A549 (cell line): ENCODE results near the gene POLR3H. TPM values are rescaled to one million over a fixed set of nuclear protein-coding genes. Genes with fewer than 3 reads are reported as not detected.

Experiments
- ATAC-seq, 2 experiments: fragments of 200-7000 bp in 1 of 2; fragments of >200 bp in 1 of 2; cut with Nextera tagmentation in 1 of 2; cut with Tn5 transposase in 1 of 2; 3 replicates each; pipeline versions ENCODE4 v1.8.0 to v1.9.1; 2018 to 2020; ENCODE audit warnings: mild to moderate bottlenecking in 1 of 2, moderate library complexity in 1 of 2
- CTCF ChIA-PET: fragments of 300-600 bp; sonication (Branson Sonifier 250); formaldehyde crosslinking; extraction: SDS; loops from one replicate; lab custom pipeline; 2021; ENCODE audit warnings: antibody characterized with exemption, inconsistent platforms; lab: Yijun Ruan, JAX
- POLR2A ChIA-PET: fragments of 350-600 bp; formaldehyde crosslinking; extraction: SDS; loops from one replicate; lab custom pipeline; 2021; ENCODE audit warnings: antibody characterized with exemption, inconsistent platforms; lab: Yijun Ruan, JAX
- DNase-seq, 2 experiments: peaks; one replicate each; pipeline versions ENCODE4 v3.0.0 to v3.0.0-alpha.2; 2011 to 2016; ENCODE audit warnings: low read depth in 1 of 2, low spot score in 1 of 2
- FAIRE-seq: peaks from 2 replicates; lab custom pipeline; 2011; peaks lifted over from hg19 to GRCh38; lab: Jason Lieb, UNC
- H3K27ac ChIP-seq, 2 experiments: fragments of >200 bp; sonication (Bioruptor Twin); formaldehyde crosslinking; 3 replicates each; pipeline ENCODE4 v1.5.1; 2016 to 2017
- H3K4me1 ChIP-seq: fragments of >200 bp; sonication (Bioruptor Twin); formaldehyde crosslinking; 3 replicates; pipeline ENCODE4 v1.6.1; 2016
- H3K4me2 ChIP-seq: fragments of >200 bp; sonication (Bioruptor Twin); formaldehyde crosslinking; 3 replicates; pipeline ENCODE4 v1.6.1; 2016
- H3K4me3 ChIP-seq: fragments of >200 bp; sonication (Bioruptor Twin); formaldehyde crosslinking; 3 replicates; pipeline ENCODE4 v1.5.1; 2016
- H3K9me3 ChIP-seq: fragments of >200 bp; sonication (Bioruptor Twin); formaldehyde crosslinking; 3 replicates; pipeline ENCODE4 v1.6.1; 2016
- E2F6 ChIP-seq: IDR thresholded peaks from 2 replicates; pipeline ENCODE4 v1.6.1; 2012; ENCODE audit warnings: low read depth, borderline replicate concordance
- EHF ChIP-seq: fragments of 250-450 bp; sonication (Bioruptor Pico); IDR thresholded peaks from 2 replicates; pipeline ENCODE4 v1.5.0; 2020; ENCODE audit warnings: mild to moderate bottlenecking
- EHMT2 ChIP-seq: fragments of 200-600 bp; sonication (generic); IDR thresholded peaks from 2 replicates; pipeline ENCODE4 v1.6.1; 2016; ENCODE audit warnings: antibody characterized with exemption, low read depth, mild to moderate bottlenecking, moderate library complexity
- EP300 ChIP-seq, 2 experiments: fragments of >200 bp; sonication (Bioruptor Twin); formaldehyde crosslinking; IDR thresholded peaks; 2 replicates in 1 of 2; 3 replicates in 1 of 2; pipeline ENCODE4 v1.6.1; 2016 to 2017
- FOXS1 ChIP-seq: fragments of 250-450 bp; sonication (Bioruptor Pico); IDR thresholded peaks from 2 replicates; pipeline ENCODE4 v1.5.0; 2020; ENCODE audit warnings: mild to moderate bottlenecking, moderate library complexity
- GATA3 ChIP-seq: IDR thresholded peaks from 2 replicates; pipeline ENCODE4 v1.6.1; 2012; ENCODE audit warnings: borderline replicate concordance
- HES2 ChIP-seq: fragments of >200 bp; sonication (Bioruptor Twin); formaldehyde crosslinking; IDR thresholded peaks from 2 replicates; pipeline ENCODE4 v1.6.1; 2016
- HOXA7 ChIP-seq: fragments of 250-450 bp; sonication (Bioruptor Pico); IDR thresholded peaks from 2 replicates; pipeline ENCODE4 v1.5.0; 2020; ENCODE audit warnings: mild to moderate bottlenecking, moderate library complexity
- HOXB5 ChIP-seq: fragments of 250-450 bp; sonication (Bioruptor Pico); IDR thresholded peaks from 2 replicates; pipeline ENCODE4 v1.5.0; 2020; ENCODE audit warnings: mild to moderate bottlenecking, moderate library complexity
- JUN ChIP-seq, 2 experiments: fragments of >200 bp; sonication (Bioruptor Twin); formaldehyde crosslinking; IDR thresholded peaks; 2 replicates in 1 of 2; 3 replicates in 1 of 2; pipeline ENCODE4 v1.6.1; 2016 to 2017
- JUNB ChIP-seq: fragments of >200 bp; sonication (Bioruptor Twin); formaldehyde crosslinking; IDR thresholded peaks from 2 replicates; pipeline ENCODE4 v1.6.1; 2016
- KDM5A ChIP-seq: fragments of 200-600 bp; sonication (generic); IDR thresholded peaks from 2 replicates; pipeline ENCODE4 v1.6.1; 2016; ENCODE audit warnings: antibody characterized with exemption, mild to moderate bottlenecking
- NFE2L2 ChIP-seq: fragments of 150-350 bp; conservative IDR thresholded peaks from 2 replicates; pipeline ENCODE4 v1.6.1; 2014; ENCODE audit warnings: low read length
- NPAS2 ChIP-seq: fragments of 250-450 bp; sonication (Bioruptor Pico); IDR thresholded peaks from 2 replicates; pipeline ENCODE4 v1.8.0; 2022; ENCODE audit warnings: mild to moderate bottlenecking, moderate library complexity, borderline replicate concordance
- PHF8 ChIP-seq: fragments of 200-600 bp; sonication (generic); IDR thresholded peaks from 2 replicates; pipeline ENCODE4 v1.6.1; 2016; ENCODE audit warnings: low read depth, mild to moderate bottlenecking, antibody characterized with exemption, moderate library complexity, borderline replicate concordance
- POLR2A ChIP-seq: IDR thresholded peaks from 2 replicates; pipeline ENCODE4 v1.6.1; 2012; ENCODE audit warnings: mild to moderate bottlenecking, low read length
- RAD21 ChIP-seq, 2 experiments: fragments of >200 bp in 1 of 2; sonication (Bioruptor Twin) in 1 of 2; formaldehyde crosslinking in 1 of 2; IDR thresholded peaks in 1 of 2; conservative IDR thresholded peaks in 1 of 2; 2 replicates in 1 of 2; 3 replicates in 1 of 2; pipeline ENCODE4 v1.6.1; 2012 to 2018; ENCODE audit warnings: inconsistent platforms in 1 of 2
- RARB ChIP-seq: fragments of 250-450 bp; sonication (Bioruptor Pico); IDR thresholded peaks from 2 replicates; pipeline ENCODE4 v1.8.0; 2021; ENCODE audit warnings: mild to moderate bottlenecking, moderate library complexity
- REST ChIP-seq: fragments of 200-600 bp; sonication (generic); IDR thresholded peaks from 2 replicates; pipeline ENCODE4 v1.6.1; 2016; ENCODE audit warnings: antibody characterized with exemption, mild to moderate bottlenecking, moderate library complexity
- RFX5 ChIP-seq: fragments of 450-650 bp; IDR thresholded peaks from 2 replicates; pipeline ENCODE4 v1.7.1; 2014; ENCODE audit warnings: antibody characterized with exemption, mild to moderate bottlenecking, moderate library complexity
- SMC3 ChIP-seq: fragments of >200 bp; sonication (Bioruptor Twin); formaldehyde crosslinking; IDR thresholded peaks from 3 replicates; pipeline ENCODE4 v1.6.1; 2018; ENCODE audit warnings: inconsistent platforms
- SREBF2 ChIP-seq: fragments of 450-650 bp; IDR thresholded peaks from 2 replicates; pipeline ENCODE4 v1.6.1; 2014; ENCODE audit warnings: mild to moderate bottlenecking, moderate library complexity
- TP53 ChIP-seq: fragments of 250-450 bp; sonication (Bioruptor Pico); IDR thresholded peaks from 2 replicates; pipeline ENCODE4 v1.5.0; 2021; ENCODE audit warnings: mild to moderate bottlenecking, moderate library complexity
- ZC3H11A ChIP-seq: fragments of 450-650 bp; IDR thresholded peaks from 2 replicates; pipeline ENCODE4 v1.6.1; 2014; ENCODE audit warnings: antibody characterized with exemption, mild to moderate bottlenecking
- ZFP36 ChIP-seq: fragments of 450-650 bp; IDR thresholded peaks from 2 replicates; pipeline ENCODE4 v1.6.1; 2014; ENCODE audit warnings: borderline replicate concordance; ENCODE audit not compliant: partially characterized antibody
- ZNF302 ChIP-seq: fragments of 250-450 bp; sonication (Bioruptor Pico); IDR thresholded peaks from 2 replicates; pipeline ENCODE4 v1.9.0; 2021; ENCODE audit warnings: inconsistent platforms, mild to moderate bottlenecking, moderate library complexity
- WGBS: methylation state at CpG from one replicate; pipeline ENCODE4 v1.1.6; 2017; ENCODE audit errors: missing lambda C conversion rate; 5-methylcytosine and 5-hydroxymethylcytosine counted together
- polyA plus RNA-seq, 4 experiments: library from polyadenylated mRNA; depleted of rRNA in 3 of 4; stranded (reverse); fragments of >200 nt; fragmentation: RNase III in 1 of 4; extraction: RNeasy Plus Mini Kit Qiagen cat#74134 plus additional on column Dnase treatment in 1 of 4; gene quantifications; 2 replicates in 3 of 4; 3 replicates in 1 of 4; pipeline ENCODE4 v1.2.3, GENCODE V29; 2011 to 2017
- TF ChIP-seq, protein P1 (sequence below): IDR thresholded peaks from 2 replicates; pipeline ENCODE4 v1.6.1; 2012
- TF ChIP-seq, protein P2 (sequence below): fragments of >200 bp; sonication (Bioruptor Twin); formaldehyde crosslinking; IDR thresholded peaks from 3 replicates; pipeline ENCODE4 v1.5.1; 2016
- TF ChIP-seq, protein P3 (sequence below): fragments of 150-350 bp; IDR thresholded peaks from 2 replicates; pipeline ENCODE4 v1.6.1; 2014; ENCODE audit warnings: low read depth, mild to moderate bottlenecking, low read length

POLR3H gene
- polyA plus RNA-seq, 2 of the 4 experiments (the other 2 are of a cell fraction) = 24.5 to 27.7 TPM

DNA sequence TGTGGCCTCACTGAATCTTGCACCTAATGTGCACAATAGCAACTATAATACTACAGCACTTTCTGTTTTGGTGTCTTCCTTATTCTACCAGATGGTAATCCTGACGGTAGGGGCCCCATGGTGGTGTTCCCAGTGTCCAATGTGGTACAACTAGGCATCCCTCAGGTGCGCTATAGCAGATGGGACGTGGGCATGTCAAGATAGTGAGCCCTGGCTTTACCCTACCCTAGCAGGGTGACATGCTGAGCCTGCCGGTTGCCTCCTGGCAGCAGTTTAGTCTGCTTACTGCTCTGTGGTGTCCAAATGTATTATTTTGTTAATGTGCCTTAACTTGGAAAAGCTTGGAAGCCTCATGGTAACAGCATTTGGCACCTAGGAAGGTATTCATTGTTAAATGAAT is 56.2 kb downstream of the POLR3H start:
- CTCF ChIA-PET = interaction anchor here (0.5 to 1.5 kb wide), 3 partner anchors 30 to 84 kb away, joined by 3 to 8 read pairs (median 3); no protein-coding TSS in a partner anchor
- ATAC-seq (no peak), FAIRE-seq (no peak)

DNA sequence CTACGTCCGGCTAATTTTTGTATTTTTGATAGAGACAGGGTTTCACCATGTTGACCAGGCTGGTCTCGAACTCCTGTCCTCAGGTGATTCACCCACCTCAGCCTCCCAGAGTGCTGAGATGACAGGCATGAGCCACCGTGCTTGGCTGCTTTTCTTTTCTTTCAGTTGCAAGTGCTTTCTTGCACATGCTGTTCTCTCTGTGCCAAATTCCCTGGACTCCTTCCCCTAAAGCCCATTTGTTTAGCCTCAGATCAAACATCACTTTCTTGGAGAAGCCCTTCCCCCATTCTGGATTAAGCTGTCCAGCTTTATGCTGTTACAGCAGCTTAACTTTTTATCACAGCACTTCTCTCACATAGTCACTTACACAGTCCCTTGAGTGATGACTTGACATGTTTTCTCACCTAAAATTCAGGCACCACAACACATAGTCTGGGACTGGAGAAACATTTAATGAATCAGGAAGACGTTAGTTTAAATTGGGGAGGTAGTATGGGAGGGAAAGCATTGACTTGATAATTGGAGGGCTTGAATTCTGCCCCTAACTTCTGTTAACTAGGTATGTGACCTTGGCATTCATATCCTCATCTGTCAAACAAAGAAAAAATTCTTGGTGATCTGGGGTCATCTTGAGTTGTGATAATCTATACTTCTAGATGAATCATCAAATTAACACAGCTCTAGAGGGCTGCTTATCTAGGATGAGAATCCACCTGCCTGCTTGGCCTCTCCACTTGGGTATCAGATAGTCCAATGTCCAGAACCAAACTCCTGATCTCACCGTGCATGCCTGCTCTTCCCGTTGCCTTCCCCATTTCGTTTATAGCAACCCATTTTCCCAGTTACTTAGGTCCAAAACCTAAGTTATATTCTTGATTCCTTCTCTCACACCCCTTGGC is 57.0 kb downstream of the POLR3H start:
- no peak overlapping the region for H3K4me3 ChIP-seq
- no peak for FAIRE-seq
- CTCF ChIA-PET = interaction anchor here (0.6 kb wide), 1 partner anchor 59 kb away, joined by 3 read pairs; no protein-coding TSS in a partner anchor
- no peaks in the 10 kb centered on the region for H3K4me1 ChIP-seq
- 87% methylated on average over 8 of the region's 8 CpGs for WGBS
- POLR2A ChIA-PET = no interaction called here
- no peak for ATAC-seq
- H3K27ac ChIP-seq = no peak overlapping the region
- DNase-seq = no peak
- no peaks in the 10 kb centered on the region for H3K9me3 ChIP-seq
- no peak overlapping the region for H3K4me2 ChIP-seq
- TF ChIP-seq, protein P1, sequence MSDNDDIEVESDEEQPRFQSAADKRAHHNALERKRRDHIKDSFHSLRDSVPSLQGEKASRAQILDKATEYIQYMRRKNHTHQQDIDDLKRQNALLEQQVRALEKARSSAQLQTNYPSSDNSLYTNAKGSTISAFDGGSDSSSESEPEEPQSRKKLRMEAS = no peak
- no peak for TF ChIP-seq RAD21 (conservative IDR thresholded peaks at IDR 0.05 in 1 of 2, IDR thresholded peaks at IDR 0.05 in 1 of 2)
- no peak for TF ChIP-seq RARB (CRISPR knock-in tag)
- no peak for TF ChIP-seq NFE2L2
- TF ChIP-seq ZC3H11A = no peak
- TF ChIP-seq TP53 (CRISPR knock-in tag) = no peak
- TF ChIP-seq REST = no peak
- TF ChIP-seq, protein P2, sequence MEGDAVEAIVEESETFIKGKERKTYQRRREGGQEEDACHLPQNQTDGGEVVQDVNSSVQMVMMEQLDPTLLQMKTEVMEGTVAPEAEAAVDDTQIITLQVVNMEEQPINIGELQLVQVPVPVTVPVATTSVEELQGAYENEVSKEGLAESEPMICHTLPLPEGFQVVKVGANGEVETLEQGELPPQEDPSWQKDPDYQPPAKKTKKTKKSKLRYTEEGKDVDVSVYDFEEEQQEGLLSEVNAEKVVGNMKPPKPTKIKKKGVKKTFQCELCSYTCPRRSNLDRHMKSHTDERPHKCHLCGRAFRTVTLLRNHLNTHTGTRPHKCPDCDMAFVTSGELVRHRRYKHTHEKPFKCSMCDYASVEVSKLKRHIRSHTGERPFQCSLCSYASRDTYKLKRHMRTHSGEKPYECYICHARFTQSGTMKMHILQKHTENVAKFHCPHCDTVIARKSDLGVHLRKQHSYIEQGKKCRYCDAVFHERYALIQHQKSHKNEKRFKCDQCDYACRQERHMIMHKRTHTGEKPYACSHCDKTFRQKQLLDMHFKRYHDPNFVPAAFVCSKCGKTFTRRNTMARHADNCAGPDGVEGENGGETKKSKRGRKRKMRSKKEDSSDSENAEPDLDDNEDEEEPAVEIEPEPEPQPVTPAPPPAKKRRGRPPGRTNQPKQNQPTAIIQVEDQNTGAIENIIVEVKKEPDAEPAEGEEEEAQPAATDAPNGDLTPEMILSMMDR = no peak
- TF ChIP-seq HES2 = no peak
- TF ChIP-seq, protein P3, sequence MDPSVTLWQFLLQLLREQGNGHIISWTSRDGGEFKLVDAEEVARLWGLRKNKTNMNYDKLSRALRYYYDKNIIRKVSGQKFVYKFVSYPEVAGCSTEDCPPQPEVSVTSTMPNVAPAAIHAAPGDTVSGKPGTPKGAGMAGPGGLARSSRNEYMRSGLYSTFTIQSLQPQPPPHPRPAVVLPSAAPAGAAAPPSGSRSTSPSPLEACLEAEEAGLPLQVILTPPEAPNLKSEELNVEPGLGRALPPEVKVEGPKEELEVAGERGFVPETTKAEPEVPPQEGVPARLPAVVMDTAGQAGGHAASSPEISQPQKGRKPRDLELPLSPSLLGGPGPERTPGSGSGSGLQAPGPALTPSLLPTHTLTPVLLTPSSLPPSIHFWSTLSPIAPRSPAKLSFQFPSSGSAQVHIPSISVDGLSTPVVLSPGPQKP = no peak
- TF ChIP-seq ZFP36 = no peak
- TF ChIP-seq KDM5A = no peak
- TF ChIP-seq HOXB5 = no peak
- TF ChIP-seq SREBF2 = no peak
- TF ChIP-seq POLR2A = no peak

More for the DNA sequence above, 56.2 kb downstream of the POLR3H start:
- POLR2A ChIA-PET = no interaction called here
- WGBS = 89% methylated on average over 4 of the region's 4 CpGs
- TF ChIP-seq FOXS1 (CRISPR knock-in tag) = no peak
- TF ChIP-seq ZNF302 = no peak
- TF ChIP-seq RFX5 = no peak
- no peak for TF ChIP-seq SMC3
- TF ChIP-seq GATA3 = no peak
- TF ChIP-seq RARB (CRISPR knock-in tag) = no peak
- no peak for TF ChIP-seq PHF8
- no peak for TF ChIP-seq NPAS2 (CRISPR knock-in tag)
- TF ChIP-seq EHF = no peak
- TF ChIP-seq EP300 (IDR thresholded peaks at IDR 0.05) = no peak
- TF ChIP-seq HOXA7 (CRISPR knock-in tag) = no peak
- TF ChIP-seq E2F6 = no peak
- TF ChIP-seq, protein P2 = no peak
- no peak for TF ChIP-seq JUNB
- no peak for TF ChIP-seq EHMT2
- TF ChIP-seq, protein P1 = no peak
- TF ChIP-seq JUN (IDR thresholded peaks at IDR 0.05) = no peak
- no peak for DNase-seq
- Histone ChIP-seq H3K27ac (no peak overlapping the region), H3K4me3 (no peak overlapping the region), H3K4me2 (no peak overlapping the region), H3K4me1 (no peaks in the 10 kb centered on the region), H3K9me3 (no peaks in the 10 kb centered on the region)
